Liver (tissue), 3 donors: ENCODE results near the gene TFF1.

Source experiments
- CTCF ChIP-seq: fragments of 150-350 bp; IDR thresholded peaks from 2 replicates; pipeline ENCODE4 v1.5.1; 2017; ENCODE audit warnings: improper control_type of control experiment, low read depth, low read length; ENCODE audit not compliant: missing input control
- EGR1 ChIP-seq, 2 donors: IDR thresholded peaks; 2 replicates each; pipeline ENCODE4 v1.6.1; 2016 to 2018; ENCODE audit warnings: antibody characterized with exemption in 2 of 2, low read depth in 2 of 2
- GABPA ChIP-seq, 2 donors: IDR thresholded peaks in 1 of 2; conservative IDR thresholded peaks in 1 of 2; 2 replicates each; pipeline ENCODE4 v1.6.1; 2016; ENCODE audit warnings: antibody characterized with exemption in 2 of 2, mild to moderate bottlenecking in 1 of 2, moderate library complexity in 1 of 2
- HNF4A ChIP-seq, 2 donors: conservative IDR thresholded peaks; 2 replicates each; pipeline ENCODE4 v1.6.1; 2016; ENCODE audit warnings: antibody characterized with exemption in 2 of 2, mild to moderate bottlenecking in 2 of 2
- MAX ChIP-seq: IDR thresholded peaks from 2 replicates; pipeline ENCODE4 v1.6.1; 2016; ENCODE audit warnings: antibody characterized with exemption
- NR2F2 ChIP-seq: IDR thresholded peaks from 2 replicates; pipeline ENCODE4 v1.6.1; 2016; ENCODE audit warnings: antibody characterized with exemption
- RAD21 ChIP-seq, 2 donors: IDR thresholded peaks; 2 replicates each; pipeline ENCODE4 v1.6.1; 2016; ENCODE audit warnings: antibody characterized with exemption in 2 of 2, mild to moderate bottlenecking in 2 of 2
- REST ChIP-seq: IDR thresholded peaks from 2 replicates; pipeline ENCODE4 v1.6.1; 2016; ENCODE audit warnings: antibody characterized with exemption, mild to moderate bottlenecking
- SP1 ChIP-seq: IDR thresholded peaks from 2 replicates; pipeline ENCODE4 v1.6.1; 2018; ENCODE audit warnings: antibody characterized with exemption, mild to moderate bottlenecking
- TAF1 ChIP-seq: conservative IDR thresholded peaks from 2 replicates; pipeline ENCODE4 v1.6.1; 2016; ENCODE audit warnings: antibody characterized with exemption, mild to moderate bottlenecking
- YY1 ChIP-seq: IDR thresholded peaks from 2 replicates; pipeline ENCODE4 v1.6.1; 2016; ENCODE audit warnings: antibody characterized with exemption, mild to moderate bottlenecking
- donor health status: healthy.
- donor health status: healthy.

GRCh38 chr21:42367367-42368165, 1.2 kb upstream of the TFF1 start:
- TF ChIP-seq CTCF (no peak), REST (no peak), MAX (no peak), YY1 (no peak), GABPA (IDR thresholded peaks at IDR 0.05 in 1 of 2, conservative IDR thresholded peaks at IDR 0.05 in 1 of 2) (no peak), SP1 (no peak), RAD21 (IDR thresholded peaks at IDR 0.05) (no peak), EGR1 (IDR thresholded peaks at IDR 0.05; ENCODE audit: low read depth in 2 of 2) (no peak), HNF4A (conservative IDR thresholded peaks at IDR 0.05) (no peak), NR2F2 (no peak), TAF1 (no peak)
